CD4-positive, alpha-beta T cell treated with Interleukin-12 subunit alpha and Interleukin-12 subunit beta, for 1 hour (primary cell): Measurements from ENCODE around the gene TWF2.
A peak's percentile ranks its signal among the peaks of the same experiment; 100 is the strongest.

ENCODE experiments used
- DNase-seq: peaks from one replicate; pipeline ENCODE4 v3.0.0-alpha.2; 2020

The TWF2 gene

GRCh38 chr3:52198643-52199608, 40.0 kb downstream of the TWF2 start:
- no peak for DNase-seq

DNA sequence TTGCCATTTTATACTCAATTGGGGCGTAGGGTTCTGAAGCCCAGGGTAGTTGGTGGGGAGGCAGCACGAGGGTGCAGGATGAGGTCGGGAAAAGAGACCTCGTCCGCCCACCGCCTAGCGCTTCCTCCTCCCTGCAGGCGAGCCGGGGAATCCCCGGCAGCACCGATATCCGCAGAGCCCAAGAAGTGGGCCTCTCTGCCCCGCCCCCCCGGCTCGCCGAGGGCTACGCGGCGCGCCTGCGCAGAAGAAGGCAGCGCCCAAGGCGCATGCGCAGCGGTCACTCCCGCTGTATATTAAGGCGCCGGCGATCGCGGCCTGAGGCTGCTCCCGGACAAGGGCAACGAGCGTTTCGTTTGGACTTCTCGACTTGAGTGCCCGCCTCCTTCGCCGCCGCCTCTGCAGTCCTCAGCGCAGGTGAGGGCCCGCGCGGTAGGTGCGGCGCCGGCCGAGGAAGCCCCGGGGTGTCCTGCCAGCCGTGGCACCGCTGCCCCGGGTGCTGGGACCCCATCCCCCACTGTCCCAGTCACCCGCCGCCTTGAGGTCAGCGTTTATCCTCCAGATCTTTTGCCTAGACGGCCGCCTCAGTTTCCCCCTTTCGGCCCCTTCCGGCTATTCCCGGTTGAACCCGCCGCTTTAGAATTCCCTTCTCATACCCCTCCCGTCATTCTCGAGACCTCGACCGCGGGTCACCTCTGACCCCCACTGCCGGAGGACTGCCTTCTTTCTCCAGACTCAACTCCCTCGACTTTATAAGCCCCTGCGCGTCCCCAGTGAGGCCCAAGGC, 40.9 kb downstream of the TWF2 start, which contains the start of gene ALAS1:
TSS of gene ALAS1 (plus strand) at position 319 of the 784 bp plus-strand sequence. CDS start 1,082 bp downstream, outside the sequence.
- DNase-seq = peak; percentile 94

DNA sequence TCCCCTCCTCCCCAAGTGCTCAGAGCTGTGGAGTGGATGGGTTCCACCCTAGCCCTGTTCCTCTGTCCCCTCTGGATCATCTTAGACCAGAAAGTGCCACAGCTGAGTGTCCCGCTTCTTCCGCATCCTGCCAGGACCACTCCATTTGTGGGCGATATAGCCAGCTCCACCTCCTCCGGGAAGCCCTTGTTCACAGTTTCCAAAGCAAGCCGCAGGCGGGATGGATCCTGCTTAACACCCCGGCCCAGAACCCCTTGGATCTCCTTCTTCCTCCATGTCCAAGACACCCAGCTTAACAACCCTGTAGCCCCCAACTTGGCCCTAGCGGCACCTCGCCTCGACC, 41.5 kb downstream of the TWF2 start:
- DNase-seq = no peak

GRCh38 chr3:52196977-52197376, 42.0 kb downstream of the TWF2 start:
- DNase-seq = no peak

GRCh38 chr3:52195823-52196331, 43.1 kb downstream of the TWF2 start:
- no peak for DNase-seq

- DNase-seq = no peak
These were observed 43.7 kb downstream of the TWF2 start for GRCh38 chr3:52195291-52195597.

DNA sequence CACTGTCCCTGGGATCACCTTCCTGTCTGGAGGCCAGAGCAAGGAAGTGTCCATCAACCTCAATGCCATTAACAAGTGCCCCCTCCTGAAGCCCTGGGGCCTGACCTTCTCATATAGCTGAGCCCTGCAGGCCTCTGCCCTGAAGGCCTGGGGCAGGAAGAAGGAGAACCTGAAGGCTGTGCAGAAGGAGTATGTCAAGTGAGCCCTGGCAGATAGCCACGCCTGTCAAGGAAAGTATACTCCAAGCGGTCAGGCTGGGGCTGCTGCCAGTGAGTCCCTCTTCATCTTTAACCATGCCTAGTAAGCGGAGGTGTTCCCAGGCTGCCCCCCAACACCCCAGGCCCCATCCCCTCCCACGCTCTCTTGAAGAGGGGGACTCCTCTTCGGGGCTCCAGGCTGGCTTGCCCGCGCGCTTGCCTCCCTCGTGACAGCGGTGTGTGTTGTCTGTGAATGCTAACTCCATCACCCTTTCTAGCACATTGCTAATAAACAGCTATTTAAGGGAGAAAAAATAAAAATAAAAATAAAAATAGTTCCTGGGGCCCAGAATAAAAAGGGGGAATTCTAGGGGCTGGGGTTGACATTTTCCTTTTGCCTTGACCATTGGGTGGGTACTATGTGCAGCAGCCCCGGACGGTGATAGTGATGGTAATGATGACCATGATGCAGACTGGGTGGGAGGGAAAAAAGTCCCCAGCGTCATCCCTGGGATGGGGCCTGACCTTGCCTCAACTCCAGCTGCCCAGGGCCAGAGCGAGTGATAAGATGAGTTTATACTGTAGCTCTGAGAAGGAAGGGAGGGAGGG, 44.3 kb downstream of the TWF2 start:
- DNase-seq = no peak

DNA sequence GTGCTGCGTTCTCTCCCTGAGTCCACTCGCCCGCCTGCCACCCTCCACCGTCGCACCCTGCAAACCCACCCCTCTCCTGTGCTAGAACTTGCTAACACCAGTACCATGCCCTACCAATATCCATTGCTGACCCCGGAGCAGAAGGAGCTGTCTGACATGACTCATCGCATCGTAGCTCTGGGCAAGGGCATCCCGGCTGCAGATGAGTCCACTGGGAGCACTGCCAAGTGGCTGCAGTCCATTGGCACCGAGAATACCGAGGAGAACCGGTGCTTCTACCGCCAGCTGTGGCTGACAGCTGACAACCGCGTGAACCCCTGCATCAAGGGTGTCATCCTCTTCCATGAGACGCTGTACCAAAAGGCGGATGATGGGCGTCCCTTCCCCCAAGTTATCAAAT, 45.9 kb downstream of the TWF2 start:
- DNase-seq = no peak

DNA sequence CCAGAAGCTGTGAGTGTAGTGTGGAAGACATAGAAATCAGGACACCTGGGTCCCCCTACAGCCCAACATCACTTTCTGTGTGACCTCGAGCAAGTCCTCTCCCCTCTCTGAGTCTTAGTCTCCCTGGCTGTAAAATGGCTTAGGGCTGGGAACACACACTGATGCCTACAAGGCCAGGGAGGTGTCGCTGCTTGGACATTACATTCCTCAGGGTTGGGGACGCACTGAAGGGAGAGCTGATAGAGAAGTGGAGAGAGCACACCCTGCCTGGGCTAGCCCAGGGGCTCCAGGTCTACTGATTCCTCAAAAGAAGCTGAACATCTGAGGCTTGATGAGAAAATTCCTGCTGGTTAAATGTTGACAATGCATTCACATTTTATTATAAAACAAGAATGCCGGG, 47.3 kb downstream of the TWF2 start:
- no peak for DNase-seq

DNA sequence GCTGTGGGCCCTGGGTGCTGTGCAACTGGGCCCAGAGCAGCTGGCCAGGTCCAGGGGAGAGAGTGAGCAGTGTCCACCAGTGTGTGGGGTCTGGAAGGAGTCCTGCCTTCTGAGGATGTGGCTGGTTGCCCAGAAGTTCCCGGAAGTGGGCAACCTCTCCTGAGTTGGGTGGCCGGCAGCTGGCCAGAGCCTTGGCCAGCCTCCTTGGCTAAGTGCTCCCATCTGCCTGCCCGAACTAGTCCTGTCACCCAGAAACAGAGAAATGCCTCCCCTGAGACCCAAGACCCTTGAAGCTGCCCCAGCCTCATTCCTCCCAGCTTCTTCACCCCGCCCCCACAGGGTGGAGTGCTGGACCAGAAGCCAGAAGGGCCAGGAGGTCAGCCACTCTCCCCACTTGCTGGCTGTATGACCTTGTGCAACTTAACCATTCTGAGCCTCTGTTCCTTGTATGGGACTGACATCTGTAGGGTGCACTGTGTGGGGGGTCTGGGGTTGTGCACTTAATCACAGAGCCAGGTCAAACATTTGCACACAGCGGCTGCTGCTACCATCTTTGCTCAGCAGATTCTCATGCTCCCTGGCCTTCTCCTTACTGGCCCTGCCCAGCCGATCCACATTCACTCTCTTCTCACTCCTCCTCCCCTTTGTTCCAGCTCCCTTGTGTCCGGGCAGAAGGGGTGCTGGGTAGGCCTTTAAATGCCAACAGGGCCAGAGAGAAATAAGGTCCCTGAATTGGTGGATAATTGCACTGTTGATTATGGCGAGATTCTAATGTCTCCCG, 48.5 kb downstream of the TWF2 start:
- DNase-seq = no peak

DNA sequence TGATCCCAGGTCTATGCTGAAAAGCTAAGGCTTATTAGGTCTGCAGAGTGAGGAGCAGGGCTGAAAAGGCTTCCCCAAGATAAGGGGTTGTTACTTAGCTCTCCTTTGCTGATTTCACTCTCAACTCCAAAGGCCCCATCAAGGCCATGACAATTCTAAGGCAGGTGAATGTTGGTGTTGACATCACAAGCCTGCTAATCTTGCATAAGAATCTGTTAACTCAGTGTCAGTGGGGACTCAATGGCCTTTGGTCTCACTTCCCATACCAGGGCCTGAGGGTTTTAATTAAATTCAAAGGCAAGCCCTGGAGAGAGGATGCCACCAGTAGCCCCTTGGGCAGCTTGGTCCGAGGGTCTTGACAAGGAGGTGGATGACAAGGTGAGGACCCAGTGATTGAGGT, 50.4 kb downstream of the TWF2 start:
- DNase-seq = no peak

GRCh38 chr3:52186729-52187128, 52.2 kb downstream of the TWF2 start:
- no peak for DNase-seq

DNA sequence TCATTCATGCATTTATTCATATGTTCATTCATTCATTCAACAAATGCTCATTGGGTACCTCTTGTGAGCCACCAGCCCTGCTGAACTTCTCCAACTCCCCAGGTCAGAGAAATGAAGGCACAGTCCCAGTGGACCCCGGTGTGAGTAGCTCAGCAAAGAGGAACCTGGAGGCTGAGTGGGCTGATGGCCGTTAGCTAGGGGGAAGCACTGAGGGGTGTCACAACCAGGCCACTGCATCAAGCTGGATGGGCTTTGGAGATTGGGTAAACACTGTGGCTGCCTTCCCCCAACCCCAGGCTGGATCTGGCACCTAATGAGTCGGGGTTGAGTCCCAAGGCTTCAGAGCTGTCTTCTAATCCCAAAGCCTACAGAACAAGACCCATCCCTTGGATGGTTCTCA, 53.1 kb downstream of the TWF2 start:
- DNase-seq = no peak

DNA sequence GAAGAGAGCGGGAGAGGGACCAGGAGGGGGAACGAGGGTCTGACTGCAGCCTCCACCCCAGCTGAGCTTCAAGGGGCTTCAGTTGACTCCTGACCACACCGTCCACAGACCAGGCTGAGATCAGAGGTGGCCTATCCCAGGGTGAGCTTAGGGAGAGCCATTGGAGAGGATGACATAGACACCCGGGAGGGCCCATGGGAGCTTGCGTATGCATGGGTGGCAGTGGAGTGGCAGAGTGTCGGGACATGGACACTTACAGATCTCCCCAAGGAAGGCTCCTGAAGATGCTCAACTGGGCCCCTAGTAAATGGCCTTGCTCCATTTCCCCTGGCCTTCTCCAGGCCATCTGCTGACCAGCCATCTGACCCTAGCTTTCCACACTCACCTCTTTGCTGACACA, 53.6 kb downstream of the TWF2 start:
- no peak for DNase-seq

GRCh38 chr3:52184690-52185089, 54.3 kb downstream of the TWF2 start:
- DNase-seq = no peak

DNA sequence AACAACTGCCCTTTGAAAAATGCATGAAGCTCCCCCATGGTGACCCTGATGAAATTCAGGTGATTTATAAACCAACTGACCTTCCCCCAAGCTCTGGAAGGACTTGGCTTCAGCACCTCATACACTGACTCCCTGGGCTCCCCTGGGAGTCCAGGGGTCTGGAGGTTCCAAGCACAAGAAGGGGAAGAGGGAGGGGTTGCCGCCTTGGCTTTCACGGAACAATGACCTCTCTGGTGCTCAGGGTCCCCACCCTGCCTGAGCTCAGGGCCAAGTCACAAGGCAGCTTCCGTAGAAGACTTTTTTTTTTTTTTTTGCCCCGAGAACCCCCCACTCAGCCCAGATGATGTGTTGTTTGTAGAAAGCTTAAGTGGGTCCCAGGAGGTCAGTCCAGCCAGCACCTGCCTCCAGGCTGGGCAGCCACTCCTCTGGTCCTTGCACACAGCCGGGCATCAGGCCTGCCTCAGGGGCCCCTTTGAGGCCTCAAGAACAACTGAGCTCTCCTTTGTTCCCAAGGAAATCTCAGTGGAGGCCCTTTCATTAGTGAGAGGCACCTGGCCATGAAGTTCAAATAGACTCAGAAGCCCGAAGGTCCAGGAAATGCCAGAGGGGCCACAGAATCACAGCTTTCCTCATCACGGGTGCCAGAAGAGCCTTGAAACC, 55.0 kb downstream of the TWF2 start:
- no peak for DNase-seq

DNA sequence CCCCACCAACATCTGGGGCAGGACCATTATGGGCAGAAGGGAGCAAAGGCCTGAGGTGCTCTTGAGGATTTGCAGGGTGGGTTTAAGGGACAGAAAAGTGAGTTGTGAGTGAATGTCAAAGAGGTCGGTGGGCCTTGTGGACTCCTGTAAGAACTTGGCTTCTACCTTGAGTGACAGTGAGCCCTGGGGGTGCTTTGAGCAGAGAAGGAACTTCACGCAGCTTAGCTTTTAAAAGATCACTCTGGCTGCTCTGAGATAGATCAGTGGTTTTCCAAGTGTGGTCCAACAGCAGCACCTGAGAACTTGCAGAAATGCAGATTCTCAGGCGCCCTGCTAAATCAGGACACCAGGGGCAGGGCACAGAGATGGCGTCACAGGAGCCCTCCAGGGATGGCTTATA, 56.3 kb downstream of the TWF2 start:
- no peak for DNase-seq

DNA sequence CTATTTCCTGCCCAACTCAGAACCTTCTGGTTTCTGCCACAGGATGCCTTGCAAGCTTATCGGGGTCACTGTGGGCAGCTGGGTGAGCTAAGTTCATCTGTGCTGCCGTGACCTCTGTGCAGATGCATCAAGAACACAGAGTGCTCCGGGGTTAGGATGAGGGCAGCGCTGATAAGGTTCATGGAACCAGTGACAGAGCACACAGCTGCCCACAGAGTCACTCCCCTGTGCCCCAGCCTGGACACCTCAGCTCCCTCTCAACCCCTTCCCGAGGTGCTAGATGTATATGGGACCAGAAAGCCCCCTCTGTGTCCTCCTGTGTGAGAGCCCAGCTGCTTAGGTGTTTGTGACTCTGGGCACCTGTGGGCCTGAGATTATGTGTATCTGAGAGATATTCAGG, 56.8 kb downstream of the TWF2 start:
- DNase-seq = no peak

DNA sequence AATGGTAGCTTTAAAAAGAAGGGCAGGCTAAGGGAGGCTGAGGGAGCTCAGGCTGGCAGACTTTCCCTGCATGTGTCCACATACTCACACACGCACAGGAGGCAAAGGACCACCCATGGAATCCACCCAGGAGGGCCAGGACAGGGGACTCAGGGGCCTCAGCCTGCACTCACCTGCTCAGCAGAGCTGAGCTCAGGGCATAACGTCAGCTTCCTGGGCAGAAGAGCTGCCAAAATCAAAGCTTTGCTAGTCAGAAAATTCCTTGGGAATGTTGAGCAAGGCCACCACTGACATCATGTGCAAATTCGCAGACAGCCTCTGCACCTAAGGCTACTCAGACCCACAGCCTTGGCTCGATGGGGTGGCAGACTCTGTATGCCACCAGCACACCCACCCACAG, 57.4 kb downstream of the TWF2 start:
- no peak for DNase-seq
